Activated T-cell treated with anti-CD3 and anti-CD28 coated beads, Interleukin-2, amount 50 U/mL, for 24 hours (primary cell): ENCODE results near the gene MLST8.

ENCODE experiments used
- DNase-seq: peaks from one replicate; pipeline ENCODE4 v3.0.0-alpha.2; 2020
- H3K27ac Mint-ChIP-seq: 2 replicates; pipeline ENCODE4 v1.8.0; 2020; ENCODE audit warnings: mild to moderate bottlenecking, mixed read lengths
- H3K27me3 Mint-ChIP-seq: 2 replicates; pipeline ENCODE4 v1.8.0; 2020; ENCODE audit warnings: mixed read lengths
- H3K36me3 Mint-ChIP-seq: 2 replicates; pipeline ENCODE4 v1.8.0; 2020; ENCODE audit warnings: low read depth, mixed read lengths
- H3K4me1 Mint-ChIP-seq: 2 replicates; pipeline ENCODE4 v1.8.0; 2020; ENCODE audit warnings: low read depth, mixed read lengths
- H3K4me3 Mint-ChIP-seq: 2 replicates; pipeline ENCODE4 v1.8.0; 2020; ENCODE audit warnings: mild to moderate bottlenecking, moderate library complexity, mixed read lengths
- H3K9me3 Mint-ChIP-seq: 2 replicates; pipeline ENCODE4 v1.8.0; 2020; ENCODE audit warnings: mixed read lengths

Gene MLST8

GRCh38 chr16:2167068-2167638 is 38.1 kb upstream of the MLST8 start:
- Mint-ChIP-seq H3K36me3 (peaks cover 49% of the 10 kb centered on the region), H3K9me3 (no peaks in the 10 kb centered on the region), H3K4me3 (no peak overlapping the region), H3K27ac (no peak overlapping the region), H3K4me1 (peaks cover 3% of the 10 kb centered on the region), H3K27me3 (no peaks in the 10 kb centered on the region)
- DNase-seq = no peak

GRCh38 chr16:2170080-2170479 is 35.2 kb upstream of the MLST8 start:
- Mint-ChIP-seq H3K36me3 (peaks cover 62% of the 10 kb centered on the region), H3K4me1 (no peaks in the 10 kb centered on the region), H3K9me3 (no peaks in the 10 kb centered on the region), H3K27me3 (no peaks in the 10 kb centered on the region), H3K4me3 (no peak overlapping the region), H3K27ac (no peak overlapping the region)
- DNase-seq = no peak

GRCh38 chr16:2170587-2171435 is 34.4 kb upstream of the MLST8 start:
- Mint-ChIP-seq H3K36me3 (peaks cover 66% of the 10 kb centered on the region), H3K27me3 (no peaks in the 10 kb centered on the region), H3K27ac (no peak overlapping the region), H3K9me3 (no peaks in the 10 kb centered on the region), H3K4me3 (no peak overlapping the region), H3K4me1 (no peaks in the 10 kb centered on the region)
- no peak for DNase-seq

GRCh38 chr16:2171601-2172178 is 33.6 kb upstream of the MLST8 start:
- H3K4me1 Mint-ChIP-seq = no peaks in the 10 kb centered on the region
- DNase-seq = no peak
- H3K4me3 Mint-ChIP-seq = no peak overlapping the region
- no peaks in the 10 kb centered on the region for H3K27me3 Mint-ChIP-seq
- peaks cover 64% of the 10 kb centered on the region for H3K36me3 Mint-ChIP-seq
- no peak overlapping the region for H3K27ac Mint-ChIP-seq
- H3K9me3 Mint-ChIP-seq = no peaks in the 10 kb centered on the region

GRCh38 chr16:2172688-2173335 is 32.4 kb upstream of the MLST8 start:
- Mint-ChIP-seq H3K27ac (no peak overlapping the region), H3K4me1 (no peaks in the 10 kb centered on the region), H3K9me3 (no peaks in the 10 kb centered on the region), H3K36me3 (peaks cover 68% of the 10 kb centered on the region), H3K27me3 (no peaks in the 10 kb centered on the region), H3K4me3 (no peak overlapping the region)
- DNase-seq = no peak

GRCh38 chr16:2173366-2173765 is 31.9 kb upstream of the MLST8 start:
- Mint-ChIP-seq H3K36me3 (peaks cover 63% of the 10 kb centered on the region), H3K4me1 (no peaks in the 10 kb centered on the region), H3K4me3 (no peak overlapping the region), H3K9me3 (no peaks in the 10 kb centered on the region), H3K27ac (no peak overlapping the region), H3K27me3 (no peaks in the 10 kb centered on the region)
- DNase-seq = no peak

GRCh38 chr16:2173916-2174315 is 31.3 kb upstream of the MLST8 start:
- no peak for DNase-seq
- H3K27me3 Mint-ChIP-seq = no peaks in the 10 kb centered on the region
- no peak overlapping the region for H3K4me3 Mint-ChIP-seq
- no peaks in the 10 kb centered on the region for H3K4me1 Mint-ChIP-seq
- H3K9me3 Mint-ChIP-seq = no peaks in the 10 kb centered on the region
- no peak overlapping the region for H3K27ac Mint-ChIP-seq
- peaks cover 59% of the 10 kb centered on the region for H3K36me3 Mint-ChIP-seq

GRCh38 chr16:2174396-2175131 is 30.7 kb upstream of the MLST8 start:
- H3K4me1 Mint-ChIP-seq = no peaks in the 10 kb centered on the region
- no peak overlapping the region for H3K27ac Mint-ChIP-seq
- no peaks in the 10 kb centered on the region for H3K27me3 Mint-ChIP-seq
- H3K4me3 Mint-ChIP-seq = no peak overlapping the region
- H3K36me3 Mint-ChIP-seq = peaks cover 53% of the 10 kb centered on the region
- DNase-seq = no peak
- no peaks in the 10 kb centered on the region for H3K9me3 Mint-ChIP-seq

GRCh38 chr16:2175454-2175853 is 29.8 kb upstream of the MLST8 start:
- Mint-ChIP-seq H3K36me3 (peaks cover 52% of the 10 kb centered on the region), H3K27me3 (no peaks in the 10 kb centered on the region), H3K4me3 (no peak overlapping the region), H3K4me1 (no peaks in the 10 kb centered on the region), H3K27ac (no peak overlapping the region), H3K9me3 (no peaks in the 10 kb centered on the region)
- no peak for DNase-seq

- Mint-ChIP-seq H3K36me3 (peaks cover 50% of the 10 kb centered on the region), H3K9me3 (no peaks in the 10 kb centered on the region), H3K27me3 (no peaks in the 10 kb centered on the region), H3K4me1 (no peaks in the 10 kb centered on the region), H3K4me3 (no peak overlapping the region), H3K27ac (no peak overlapping the region)
- DNase-seq = no peak
Measured at GRCh38 chr16:2176047-2176446, 29.2 kb upstream of the MLST8 start.

GRCh38 chr16:2177101-2177500 is 28.2 kb upstream of the MLST8 start:
- Mint-ChIP-seq H3K4me3 (no peak overlapping the region), H3K36me3 (peaks cover 44% of the 10 kb centered on the region), H3K9me3 (no peaks in the 10 kb centered on the region), H3K27me3 (no peaks in the 10 kb centered on the region), H3K4me1 (no peaks in the 10 kb centered on the region), H3K27ac (no peak overlapping the region)
- no peak for DNase-seq

GRCh38 chr16:2177561-2177960 is 27.7 kb upstream of the MLST8 start:
- Mint-ChIP-seq H3K9me3 (no peaks in the 10 kb centered on the region), H3K27ac (no peak overlapping the region), H3K4me3 (no peak overlapping the region), H3K4me1 (no peaks in the 10 kb centered on the region), H3K36me3 (peaks cover 44% of the 10 kb centered on the region), H3K27me3 (no peaks in the 10 kb centered on the region)
- no peak for DNase-seq

- H3K27me3 Mint-ChIP-seq = no peaks in the 10 kb centered on the region
- no peaks in the 10 kb centered on the region for H3K4me1 Mint-ChIP-seq
- peaks cover 37% of the 10 kb centered on the region for H3K36me3 Mint-ChIP-seq
- no peaks in the 10 kb centered on the region for H3K9me3 Mint-ChIP-seq
- H3K27ac Mint-ChIP-seq = no peak overlapping the region
- DNase-seq = peak; percentile 72
- H3K4me3 Mint-ChIP-seq = no peak overlapping the region
Measured at GRCh38 chr16:2178321-2179106, 26.7 kb upstream of the MLST8 start.

- Mint-ChIP-seq H3K9me3 (no peaks in the 10 kb centered on the region), H3K36me3 (peaks cover 33% of the 10 kb centered on the region), H3K27ac (no peak overlapping the region), H3K4me3 (no peak overlapping the region), H3K4me1 (no peaks in the 10 kb centered on the region), H3K27me3 (no peaks in the 10 kb centered on the region)
- DNase-seq = no peak
Measured at GRCh38 chr16:2179107-2179501, 26.1 kb upstream of the MLST8 start.
